ENCODE results near the gene ACIN1.
"Not testable (repeated sequence)": the region's sequence is repeated elsewhere in the genome, so short reads cannot be mapped to it uniquely, and the experiment has no call there.

The ACIN1 gene

GRCh38 chr14:23024612-23025075 lies 70.3 kb downstream of the ACIN1 start:
- Histone ChIP-seq H3K9me3 (ENCODE audit: control insufficient read depth, low read length) (no peaks in the 10 kb centered on the region), H3K4me3 (ENCODE audit: low read length) (no peak overlapping the region), H3K4me1 (ENCODE audit: control insufficient read depth, insufficient read depth, low read length) (peaks cover 8% of the 10 kb centered on the region), H3K9ac (ENCODE audit: low read length) (no peak overlapping the region), H3K36me3 (ENCODE audit: control insufficient read depth, insufficient read depth, low read length, severe bottlenecking) (peaks cover 36% of the 10 kb centered on the region), H3K27me3 (replicated peaks; ENCODE audit: control insufficient read depth, insufficient read depth, low read length) (no peaks in the 10 kb centered on the region)
- no peak for DNase-seq (ENCODE audit: low read depth)

- Histone ChIP-seq H3K36me3 (ENCODE audit: control insufficient read depth, insufficient read depth, low read length, severe bottlenecking) (peaks cover 28% of the 10 kb centered on the region), H3K9me3 (ENCODE audit: control insufficient read depth, low read length) (no peaks in the 10 kb centered on the region), H3K9ac (ENCODE audit: low read length) (no peak overlapping the region), H3K27me3 (replicated peaks; ENCODE audit: control insufficient read depth, insufficient read depth, low read length) (no peaks in the 10 kb centered on the region), H3K4me1 (ENCODE audit: control insufficient read depth, insufficient read depth, low read length) (peaks cover 3% of the 10 kb centered on the region), H3K4me3 (ENCODE audit: low read length) (no peak overlapping the region)
- DNase-seq (ENCODE audit: low read depth), result no peak
Measured at GRCh38 chr14:23023795-23024152, 71.2 kb downstream of the ACIN1 start.

GRCh38 chr14:23023022-23023794 lies 71.7 kb downstream of the ACIN1 start:
- Histone ChIP-seq H3K9me3 (ENCODE audit: control insufficient read depth, low read length) (no peaks in the 10 kb centered on the region), H3K36me3 (ENCODE audit: control insufficient read depth, insufficient read depth, low read length, severe bottlenecking) (peaks cover 22% of the 10 kb centered on the region), H3K9ac (ENCODE audit: low read length) (no peak overlapping the region), H3K4me3 (ENCODE audit: low read length) (no peak overlapping the region), H3K27me3 (replicated peaks; ENCODE audit: control insufficient read depth, insufficient read depth, low read length) (no peaks in the 10 kb centered on the region), H3K4me1 (ENCODE audit: control insufficient read depth, insufficient read depth, low read length) (no peaks in the 10 kb centered on the region)
- no peak for DNase-seq (ENCODE audit: low read depth)

- H3K27me3 ChIP-seq (replicated peaks; ENCODE audit: control insufficient read depth, insufficient read depth, low read length), result no peaks in the 10 kb centered on the region
- no peak for DNase-seq (ENCODE audit: low read depth)
- H3K4me3 ChIP-seq (ENCODE audit: low read length), result no peak overlapping the region
- H3K36me3 ChIP-seq (ENCODE audit: control insufficient read depth, insufficient read depth, low read length, severe bottlenecking), result peaks cover 16% of the 10 kb centered on the region
- no peak overlapping the region for H3K9ac ChIP-seq (ENCODE audit: low read length)
- H3K9me3 ChIP-seq (ENCODE audit: control insufficient read depth, low read length), result no peaks in the 10 kb centered on the region
- H3K4me1 ChIP-seq (ENCODE audit: control insufficient read depth, insufficient read depth, low read length), result no peaks in the 10 kb centered on the region
Measured at GRCh38 chr14:23021889-23022442, 73.0 kb downstream of the ACIN1 start.

GRCh38 chr14:23021434-23021833 lies 73.5 kb downstream of the ACIN1 start:
- Histone ChIP-seq H3K36me3 (ENCODE audit: control insufficient read depth, insufficient read depth, low read length, severe bottlenecking) (peaks cover 16% of the 10 kb centered on the region), H3K4me3 (ENCODE audit: low read length) (no peak overlapping the region), H3K4me1 (ENCODE audit: control insufficient read depth, insufficient read depth, low read length) (no peaks in the 10 kb centered on the region), H3K9me3 (ENCODE audit: control insufficient read depth, low read length) (no peaks in the 10 kb centered on the region), H3K9ac (ENCODE audit: low read length) (no peak overlapping the region), H3K27me3 (replicated peaks; ENCODE audit: control insufficient read depth, insufficient read depth, low read length) (no peaks in the 10 kb centered on the region)
- DNase-seq (ENCODE audit: low read depth), result no peak

- DNase-seq (ENCODE audit: low read depth), result no peak
- Histone ChIP-seq H3K9ac (ENCODE audit: low read length) (no peak overlapping the region), H3K9me3 (ENCODE audit: control insufficient read depth, low read length) (no peaks in the 10 kb centered on the region), H3K27me3 (replicated peaks; ENCODE audit: control insufficient read depth, insufficient read depth, low read length) (no peaks in the 10 kb centered on the region), H3K36me3 (ENCODE audit: control insufficient read depth, insufficient read depth, low read length, severe bottlenecking) (peaks cover 6% of the 10 kb centered on the region), H3K4me3 (ENCODE audit: low read length) (no peak overlapping the region), H3K4me1 (ENCODE audit: control insufficient read depth, insufficient read depth, low read length) (no peaks in the 10 kb centered on the region)
Measured at GRCh38 chr14:23020143-23021128, 74.5 kb downstream of the ACIN1 start.

- H3K36me3 ChIP-seq (ENCODE audit: control insufficient read depth, insufficient read depth, low read length, severe bottlenecking), result no peaks in the 10 kb centered on the region
- H3K4me3 ChIP-seq (ENCODE audit: low read length), result no peak overlapping the region
- no peaks in the 10 kb centered on the region for H3K4me1 ChIP-seq (ENCODE audit: control insufficient read depth, insufficient read depth, low read length)
- H3K27me3 ChIP-seq (replicated peaks; ENCODE audit: control insufficient read depth, insufficient read depth, low read length), result no peaks in the 10 kb centered on the region
- DNase-seq (ENCODE audit: low read depth), result no peak
- no peak overlapping the region for H3K9ac ChIP-seq (ENCODE audit: low read length)
- H3K9me3 ChIP-seq (ENCODE audit: control insufficient read depth, low read length), result no peaks in the 10 kb centered on the region
Measured at GRCh38 chr14:23018107-23018506, 76.8 kb downstream of the ACIN1 start.

- no peaks in the 10 kb centered on the region for H3K36me3 ChIP-seq (ENCODE audit: control insufficient read depth, insufficient read depth, low read length, severe bottlenecking)
- H3K9me3 ChIP-seq (ENCODE audit: control insufficient read depth, low read length), result no peaks in the 10 kb centered on the region
- no peak for DNase-seq (ENCODE audit: low read depth)
- H3K9ac ChIP-seq (ENCODE audit: low read length), result no peak overlapping the region
- no peaks in the 10 kb centered on the region for H3K4me1 ChIP-seq (ENCODE audit: control insufficient read depth, insufficient read depth, low read length)
- no peaks in the 10 kb centered on the region for H3K27me3 ChIP-seq (replicated peaks; ENCODE audit: control insufficient read depth, insufficient read depth, low read length)
- H3K4me3 ChIP-seq (ENCODE audit: low read length), result no peak overlapping the region
Measured at GRCh38 chr14:23017091-23017490, 77.8 kb downstream of the ACIN1 start.

GRCh38 chr14:23015618-23016017 lies 79.3 kb downstream of the ACIN1 start:
- DNase-seq (ENCODE audit: low read depth), result no peak
- Histone ChIP-seq H3K9me3 (ENCODE audit: control insufficient read depth, low read length) (no peaks in the 10 kb centered on the region), H3K27me3 (replicated peaks; ENCODE audit: control insufficient read depth, insufficient read depth, low read length) (no peaks in the 10 kb centered on the region), H3K4me1 (ENCODE audit: control insufficient read depth, insufficient read depth, low read length) (no peaks in the 10 kb centered on the region), H3K4me3 (ENCODE audit: low read length) (no peak overlapping the region), H3K9ac (ENCODE audit: low read length) (no peak overlapping the region), H3K36me3 (ENCODE audit: control insufficient read depth, insufficient read depth, low read length, severe bottlenecking) (no peaks in the 10 kb centered on the region)

- not testable (repeated sequence) for H3K27me3 ChIP-seq (replicated peaks; ENCODE audit: control insufficient read depth, insufficient read depth, low read length); H3K9ac ChIP-seq (ENCODE audit: low read length); H3K9me3 ChIP-seq (ENCODE audit: control insufficient read depth, low read length); H3K36me3 ChIP-seq (ENCODE audit: control insufficient read depth, insufficient read depth, low read length, severe bottlenecking); DNase-seq (ENCODE audit: low read depth); H3K4me3 ChIP-seq (ENCODE audit: low read length)
- H3K4me1 ChIP-seq (ENCODE audit: control insufficient read depth, insufficient read depth, low read length), result peaks cover 11% of the 10 kb centered on the region
Measured at GRCh38 chr14:23013749-23014054, 81.2 kb downstream of the ACIN1 start.

- H3K9me3 ChIP-seq (ENCODE audit: control insufficient read depth, low read length), result no peaks in the 10 kb centered on the region
- H3K27me3 ChIP-seq (replicated peaks; ENCODE audit: control insufficient read depth, insufficient read depth, low read length), result no peaks in the 10 kb centered on the region
- H3K4me3 ChIP-seq (ENCODE audit: low read length), result no peak overlapping the region
- DNase-seq (ENCODE audit: low read depth), result no peak
- H3K36me3 ChIP-seq (ENCODE audit: control insufficient read depth, insufficient read depth, low read length, severe bottlenecking), result no peaks in the 10 kb centered on the region
- no peak overlapping the region for H3K9ac ChIP-seq (ENCODE audit: low read length)
- peaks cover 11% of the 10 kb centered on the region for H3K4me1 ChIP-seq (ENCODE audit: control insufficient read depth, insufficient read depth, low read length)
Measured at GRCh38 chr14:23013054-23013748, 81.7 kb downstream of the ACIN1 start.
